ENCODE measurements around the gene CTDSPL.

Gene CTDSPL

GRCh38 chr3:38026856-38027255 lies 165.2 kb downstream of the CTDSPL start:
- in situ Hi-C loops (cut with HindIII; ENCODE audit: low sequenced_read_pairs), result no loop called here
- no peak for TF ChIP-seq CTCF (IDR thresholded peaks at IDR 0.05; ENCODE audit: low read depth, low read length)
- no peak overlapping the region for H3K4me3 ChIP-seq (ENCODE audit: low read depth, low read length)
- no peak for DNase-seq (ENCODE audit: low read depth, low spot score)

- no peak for DNase-seq (ENCODE audit: low read depth, low spot score)
- in situ Hi-C loops (cut with HindIII; ENCODE audit: low sequenced_read_pairs), result no loop called here
- H3K4me3 ChIP-seq (ENCODE audit: low read depth, low read length), result peak overlapping the region; percentile 55
- no peak for TF ChIP-seq CTCF (IDR thresholded peaks at IDR 0.05; ENCODE audit: low read depth, low read length)
Measured at GRCh38 chr3:38027466-38028465, 166.1 kb downstream of the CTDSPL start.

GRCh38 chr3:38028621-38029361 lies 167.1 kb downstream of the CTDSPL start:
- TF ChIP-seq CTCF (IDR thresholded peaks at IDR 0.05; ENCODE audit: low read depth, low read length), result no peak
- peak overlapping the region; percentile 55 for H3K4me3 ChIP-seq (ENCODE audit: low read depth, low read length)
- in situ Hi-C loops (cut with HindIII; ENCODE audit: low sequenced_read_pairs), result no loop called here
- DNase-seq (ENCODE audit: low read depth, low spot score), result no peak

GRCh38 chr3:38029400-38030125 lies 167.9 kb downstream of the CTDSPL start, which contains the start of gene PLCD1:
TSS of gene PLCD1 (minus strand) at chr3:38029642. CDS start at chr3:38029539, 103 bp downstream.
- H3K4me3 ChIP-seq (ENCODE audit: low read depth, low read length), result peak within 1 kb of the TSS; percentile 55
- in situ Hi-C loops (cut with HindIII; ENCODE audit: low sequenced_read_pairs), result no loop called here
- TF ChIP-seq CTCF (IDR thresholded peaks at IDR 0.05; ENCODE audit: low read depth, low read length), result no peak
- peak; percentile 54 for DNase-seq (ENCODE audit: low read depth, low spot score)

GRCh38 chr3:38030126-38031021 lies 168.7 kb downstream of the CTDSPL start:
- DNase-seq (ENCODE audit: low read depth, low spot score), result no peak
- peak overlapping the region; percentile 55 for H3K4me3 ChIP-seq (ENCODE audit: low read depth, low read length)
- in situ Hi-C loops (cut with HindIII; ENCODE audit: low sequenced_read_pairs), result no loop called here
- TF ChIP-seq CTCF (IDR thresholded peaks at IDR 0.05; ENCODE audit: low read depth, low read length), result no peak
